BE2C (cell line): ENCODE measurements around the gene NXPE2.

Experiments
- DNase-seq: peaks from one replicate; pipeline ENCODE4 v3.0.0-alpha.2; 2020
- H3K27me3 ChIP-seq: fragments of 250-450 bp; sonication (Bioruptor Pico); 2 replicates; pipeline ENCODE4 v1.5.1; 2020; ENCODE audit warnings: mild to moderate bottlenecking
- H3K36me3 ChIP-seq: fragments of 250-450 bp; sonication (Bioruptor Pico); 2 replicates; pipeline ENCODE4 v1.5.1; 2020; ENCODE audit warnings: mild to moderate bottlenecking
- H3K4me1 ChIP-seq: fragments of 250-450 bp; sonication (Bioruptor Pico); 2 replicates; pipeline ENCODE4 v1.5.1; 2020
- H3K4me3 ChIP-seq: 2 replicates; pipeline ENCODE4 v1.5.1; 2011; ENCODE audit warnings: low read depth, low read length
- H3K9me3 ChIP-seq: fragments of 250-450 bp; sonication (Bioruptor Pico); 2 replicates; pipeline ENCODE4 v1.5.1; 2020
- CTCF ChIP-seq: IDR thresholded peaks from 2 replicates; pipeline ENCODE4 v1.5.1; 2012; ENCODE audit warnings: mild to moderate bottlenecking, low read depth, low read length

The NXPE2 gene

GRCh38 chr11:114685097-114685496, 6.8 kb downstream of the NXPE2 start:
- Histone ChIP-seq H3K27me3 (peaks cover 11% of the 10 kb centered on the region), H3K9me3 (no peaks in the 10 kb centered on the region), H3K36me3 (no peaks in the 10 kb centered on the region), H3K4me1 (no peaks in the 10 kb centered on the region), H3K4me3 (no peak overlapping the region)
- DNase-seq, result no peak
- no peak for TF ChIP-seq CTCF

- H3K9me3 ChIP-seq, result no peaks in the 10 kb centered on the region
- peaks cover 9% of the 10 kb centered on the region for H3K27me3 ChIP-seq
- no peak overlapping the region for H3K4me3 ChIP-seq
- H3K36me3 ChIP-seq, result no peaks in the 10 kb centered on the region
- no peak for TF ChIP-seq CTCF
- H3K4me1 ChIP-seq, result no peaks in the 10 kb centered on the region
- no peak for DNase-seq
Observed at GRCh38 chr11:114705280-114706024, 27.1 kb downstream of the NXPE2 start.

- Histone ChIP-seq H3K36me3 (no peaks in the 10 kb centered on the region), H3K4me3 (no peak overlapping the region), H3K9me3 (no peaks in the 10 kb centered on the region; the same call in 1 of the 2 replicates), H3K27me3 (peaks cover 20% of the 10 kb centered on the region), H3K4me1 (no peaks in the 10 kb centered on the region)
- no peak for TF ChIP-seq CTCF
- DNase-seq, result no peak
Observed at GRCh38 chr11:114709960-114710359, 31.6 kb downstream of the NXPE2 start.

- Histone ChIP-seq H3K4me1 (no peaks in the 10 kb centered on the region), H3K36me3 (no peaks in the 10 kb centered on the region), H3K27me3 (peaks cover 20% of the 10 kb centered on the region), H3K9me3 (no peaks in the 10 kb centered on the region; the same call in 1 of the 2 replicates), H3K4me3 (no peak overlapping the region)
- DNase-seq, result no peak
- no peak for TF ChIP-seq CTCF
Observed at GRCh38 chr11:114713756-114714155, 35.4 kb downstream of the NXPE2 start.

- Histone ChIP-seq H3K4me3 (no peak overlapping the region), H3K27me3 (peaks cover 18% of the 10 kb centered on the region), H3K36me3 (no peaks in the 10 kb centered on the region), H3K4me1 (no peaks in the 10 kb centered on the region), H3K9me3 (no peaks in the 10 kb centered on the region)
- no peak for TF ChIP-seq CTCF
- no peak for DNase-seq
Observed at GRCh38 chr11:114719562-114719961, 41.2 kb downstream of the NXPE2 start.

- Histone ChIP-seq H3K4me3 (no peak overlapping the region), H3K4me1 (no peaks in the 10 kb centered on the region), H3K36me3 (no peaks in the 10 kb centered on the region), H3K9me3 (no peaks in the 10 kb centered on the region), H3K27me3 (peaks cover 33% of the 10 kb centered on the region)
- TF ChIP-seq CTCF, result no peak
- DNase-seq, result no peak
Observed at GRCh38 chr11:114724916-114725524, 46.7 kb downstream of the NXPE2 start.
